Right lobe of liver (tissue), 6 donors: ENCODE measurements around the gene DDX54. TPM values are rescaled to one million over a fixed set of nuclear protein-coding genes. Genes with fewer than 3 reads are reported as not detected.
A peak's percentile ranks its signal among the peaks of the same experiment; 100 is the strongest.

Source experiments
- ATAC-seq, 4 donors: fragments of 200-7000 bp; cut with Tn5 transposase; one replicate each; pipeline ENCODE4 v1.9.1; 2020; ENCODE audit warnings: mild to moderate bottlenecking in 4 of 4, moderate library complexity in 4 of 4
- DNase-seq, 3 donors: peaks; one replicate each; pipeline ENCODE4 v3.0.0-alpha.2; 2020
- H3K27ac ChIP-seq, 3 donors: fragments of 200-600 bp; one replicate each; pipeline ENCODE4 v1.8.0; 2022
- H3K27me3 ChIP-seq, 2 donors: fragments of 200-600 bp; one replicate each; pipeline ENCODE4 v1.8.0; 2022
- H3K36me3 ChIP-seq, 4 donors: fragments of 200-600 bp; sonication (generic) in 1 of 4; one replicate each; pipeline versions ENCODE4 v1.5.1 to v1.8.0; 2017 to 2022; ENCODE audit warnings: control low read depth in 1 of 4
- H3K4me1 ChIP-seq, 4 donors: fragments of 200-600 bp; sonication (generic) in 1 of 4; one replicate each; pipeline versions ENCODE4 v1.5.1 to v1.8.0; 2017 to 2022; ENCODE audit warnings: control low read depth in 1 of 4
- H3K4me3 ChIP-seq, 3 donors: fragments of 200-600 bp; one replicate each; pipeline ENCODE4 v1.8.0; 2022
- H3K9me3 ChIP-seq, 4 donors: fragments of 200-600 bp; sonication (generic) in 1 of 4; one replicate each; pipeline versions ENCODE4 v1.5.1 to v1.8.0; 2017 to 2022; ENCODE audit warnings: control low read depth in 1 of 4
- POLR2A ChIP-seq: fragments of 450-650 bp; IDR thresholded peaks from one replicate; pipeline ENCODE4 v1.6.1; 2017; ENCODE audit warnings: antibody characterized with exemption, mild to moderate bottlenecking
- WGBS: methylation state at CpG from one replicate; pipeline ENCODE4 v1.1.6; 2018; ENCODE audit warnings: low coverage, low lambda C conversion rate; ENCODE audit not compliant: insufficient coverage; ENCODE audit errors: missing lambda C conversion rate; 5-methylcytosine and 5-hydroxymethylcytosine counted together
- intact Hi-C, 2 donors: fragments of 100-400 bp; cut with DNase I; formaldehyde crosslinking; loops; one replicate each; pipeline versions ENCODE4 v1.11.2 to v1.14.1; 2022
- total RNA-seq, 6 experiments: library from RNA; depleted of rRNA in 2 of 6; stranded (reverse); fragments of >200 nt in 2 of 6; fragmentation: NEBNext Ultra II Directional in 3 of 6; extraction: Animal tissue kit (Norgen Biotek cat#: 25700) in 3 of 6; gene quantifications; one replicate each; pipeline versions ENCODE4 v1.1.0 to v1.2.4, GENCODE V29; 2016 to 2023
- TF ChIP-seq, protein P1 (sequence below), 4 donors: fragments of 200-600 bp in 3 of 4; fragments of 450-650 bp in 1 of 4; IDR thresholded peaks; one replicate each; pipeline versions ENCODE4 v1.5.1 to v1.8.0; 2016 to 2022; ENCODE audit warnings: antibody characterized with exemption in 4 of 4, mild to moderate bottlenecking in 2 of 4
- donor health status: DM: no; HTN: yes; CAD: no.
- donor health status: DM: no; HTN: no; CAD: no.
- donor health status: DM: no; HTN: no; CAD: no.
- donor health status: DM: no; HTN: yes; CAD: no.
- donor health status: DM: no; HTN: yes; CAD: no.

Gene DDX54
- total RNA-seq, 6 experiments from 2014 or later: 22.8 to 43.8 (median 31.1) TPM

GRCh38 chr12:113232840-113233585, 47.7 kb upstream of the DDX54 start:
- Histone ChIP-seq H3K4me3 (no peak overlapping the region), H3K36me3 (peaks cover 0 to 32% (median 15%) of the 10 kb centered on the region in 4 donors), H3K4me1 (peaks cover 0 to 53% (median 10%) of the 10 kb centered on the region in 4 donors), H3K9me3 (no peaks in the 10 kb centered on the region), H3K27me3 (no peaks in the 10 kb centered on the region), H3K27ac (peak overlapping the region in 2 of 3 donors; percentile 27 to 29)
- peak; percentile 19 to 34 (median 24) for ATAC-seq
- intact Hi-C loops: no loop called here
- TF ChIP-seq POLR2A: no peak
- TF ChIP-seq, protein P1, sequence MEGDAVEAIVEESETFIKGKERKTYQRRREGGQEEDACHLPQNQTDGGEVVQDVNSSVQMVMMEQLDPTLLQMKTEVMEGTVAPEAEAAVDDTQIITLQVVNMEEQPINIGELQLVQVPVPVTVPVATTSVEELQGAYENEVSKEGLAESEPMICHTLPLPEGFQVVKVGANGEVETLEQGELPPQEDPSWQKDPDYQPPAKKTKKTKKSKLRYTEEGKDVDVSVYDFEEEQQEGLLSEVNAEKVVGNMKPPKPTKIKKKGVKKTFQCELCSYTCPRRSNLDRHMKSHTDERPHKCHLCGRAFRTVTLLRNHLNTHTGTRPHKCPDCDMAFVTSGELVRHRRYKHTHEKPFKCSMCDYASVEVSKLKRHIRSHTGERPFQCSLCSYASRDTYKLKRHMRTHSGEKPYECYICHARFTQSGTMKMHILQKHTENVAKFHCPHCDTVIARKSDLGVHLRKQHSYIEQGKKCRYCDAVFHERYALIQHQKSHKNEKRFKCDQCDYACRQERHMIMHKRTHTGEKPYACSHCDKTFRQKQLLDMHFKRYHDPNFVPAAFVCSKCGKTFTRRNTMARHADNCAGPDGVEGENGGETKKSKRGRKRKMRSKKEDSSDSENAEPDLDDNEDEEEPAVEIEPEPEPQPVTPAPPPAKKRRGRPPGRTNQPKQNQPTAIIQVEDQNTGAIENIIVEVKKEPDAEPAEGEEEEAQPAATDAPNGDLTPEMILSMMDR (IDR thresholded peaks at IDR 0.05): no peak
- DNase-seq: peak in 2 of 3 donors; percentile 45 to 46
- WGBS: 90% methylated on average over 9 of the region's 25 CpGs

DNA sequence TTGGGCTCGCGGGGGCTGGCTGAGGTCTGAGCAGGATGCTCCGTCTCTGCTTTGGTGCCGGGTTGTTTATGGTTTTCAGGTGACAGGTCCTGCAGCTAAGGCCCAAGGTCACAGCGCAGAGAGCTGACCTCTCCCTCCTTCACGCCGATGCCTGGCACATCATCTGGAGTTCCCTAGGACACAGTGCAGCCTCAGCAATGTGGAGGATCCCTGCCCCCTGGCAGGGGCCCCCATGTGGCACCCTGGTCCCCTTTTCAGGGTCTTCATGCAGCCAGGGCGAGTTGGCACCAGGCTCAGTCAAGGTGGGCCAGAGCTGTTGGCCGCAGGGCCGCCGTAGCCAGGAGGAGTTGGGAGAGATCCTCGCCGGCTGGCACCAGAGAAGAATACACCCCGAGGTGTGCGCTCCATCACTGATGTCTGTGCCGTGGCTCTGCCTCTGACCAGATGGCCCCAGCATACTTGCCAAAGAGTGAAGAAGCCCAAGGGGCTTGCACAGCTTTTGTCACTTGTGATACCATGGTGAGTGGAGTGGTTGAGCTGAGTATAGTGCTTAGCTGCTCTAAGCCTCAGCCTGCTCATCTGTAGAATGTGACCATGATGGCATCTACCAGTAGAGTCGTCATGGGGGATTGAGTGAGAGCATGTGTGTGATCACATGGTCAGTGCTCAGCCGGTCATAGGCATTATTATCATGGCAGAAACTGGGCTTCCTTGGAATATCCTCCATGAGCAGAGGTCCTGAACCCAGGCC, 47.0 kb upstream of the DDX54 start:
- Histone ChIP-seq H3K27me3 (no peaks in the 10 kb centered on the region), H3K36me3 (peaks cover 0 to 38% (median 18%) of the 10 kb centered on the region in 4 donors), H3K4me3 (no peak overlapping the region), H3K9me3 (no peaks in the 10 kb centered on the region), H3K4me1 (peaks cover 0 to 51% (median 8%) of the 10 kb centered on the region in 4 donors), H3K27ac (peak overlapping the region in 2 of 3 donors; percentile 27 to 29)
- DNase-seq (peak in 1 of 3 donors; percentile 39), ATAC-seq (no peak)
- WGBS: no CpG with 5 or more reads among the region's 18 CpGs
- TF ChIP-seq, protein P1 (IDR thresholded peaks at IDR 0.05): no peak
- TF ChIP-seq POLR2A: no peak
- intact Hi-C loops: no loop called here

- peaks cover 0 to 39% (median 19%) of the 10 kb centered on the region in 4 donors for H3K36me3 ChIP-seq
- no peak overlapping the region for H3K27ac ChIP-seq
- H3K4me1 ChIP-seq: peaks cover 0 to 48% (median 4%) of the 10 kb centered on the region in 4 donors
- H3K9me3 ChIP-seq: no peaks in the 10 kb centered on the region
- DNase-seq (no peak), ATAC-seq (peak in 1 of 4 donors; percentile 16)
- WGBS: 67% methylated on average over 2 of the region's 8 CpGs
- H3K4me3 ChIP-seq: no peak overlapping the region
- no peak for TF ChIP-seq POLR2A
- TF ChIP-seq, protein P1 (IDR thresholded peaks at IDR 0.05): no peak
- intact Hi-C loops: no loop called here
- H3K27me3 ChIP-seq: no peaks in the 10 kb centered on the region
Measured at GRCh38 chr12:113231235-113232088, 46.2 kb upstream of the DDX54 start.
